CD4-positive, alpha-beta T cell (primary cell): ENCODE results near the gene DTD2. TPM values are rescaled to one million over a fixed set of nuclear protein-coding genes. Genes with fewer than 3 reads are reported as not detected.
"Not testable (repeated sequence)": the region's sequence is repeated elsewhere in the genome, so short reads cannot be mapped to it uniquely, and the experiment has no call there.

ENCODE experiments used
- ATAC-seq: fragments of 200-7000 bp; cut with Tn5 transposase; one replicate; pipeline ENCODE4 v1.10.0; 2022; ENCODE audit warnings: mild to moderate bottlenecking; ENCODE audit not compliant: poor library complexity
- CTCF ChIA-PET: fragments of 350-600 bp; sonication (Branson Sonifier 250); formaldehyde crosslinking; loops from one replicate; lab custom pipeline; 2021; ENCODE audit warnings: antibody characterized with exemption, inconsistent platforms; lab: Charles Lee
- POLR2A ChIA-PET: fragments of 350-600 bp; sonication (Branson Sonifier 250); formaldehyde crosslinking; loops from one replicate; lab custom pipeline; 2021; ENCODE audit warnings: antibody characterized with exemption, inconsistent platforms; lab: Charles Lee
- DNase-seq, 14 experiments: peaks; one replicate each; pipeline ENCODE4 v3.0.0-alpha.2; 2013 to 2020; ENCODE audit warnings: mixed read lengths in 2 of 14
- H3K27ac ChIP-seq, 2 donors: one replicate each; pipeline versions ENCODE4 v1.5.1 to v1.7.0; 2013; ENCODE audit warnings: low read length in 2 of 2, low read depth in 1 of 2, mild to moderate bottlenecking in 1 of 2
- H3K27me3 ChIP-seq, 2 experiments: 1 replicate in 1 of 2; 2 replicates in 1 of 2; pipeline versions ENCODE4 v1.6.1 to v1.7.0; 2013; ENCODE audit warnings: low read length in 2 of 2, control low read depth in 1 of 2, mild to moderate bottlenecking in 1 of 2, moderate library complexity in 1 of 2; ENCODE audit not compliant: insufficient read depth in 2 of 2, control insufficient read depth in 1 of 2
- H3K36me3 ChIP-seq: one replicate; pipeline ENCODE4 v1.6.1; 2013; ENCODE audit warnings: low read length, control low read depth; ENCODE audit not compliant: insufficient read depth
- H3K4me1 ChIP-seq: one replicate; pipeline ENCODE4 v1.6.1; 2013; ENCODE audit warnings: low read length, control low read depth; ENCODE audit not compliant: insufficient read depth
- H3K4me3 ChIP-seq: one replicate; pipeline ENCODE4 v1.5.1; 2013; ENCODE audit warnings: mild to moderate bottlenecking, low read length, moderate library complexity
- H3K9me3 ChIP-seq, 2 experiments: 1 replicate in 1 of 2; 2 replicates in 1 of 2; pipeline versions ENCODE4 v1.6.1 to v1.7.0; 2013; ENCODE audit warnings: low read length in 2 of 2, mild to moderate bottlenecking in 2 of 2, control low read depth in 1 of 2, moderate library complexity in 1 of 2; ENCODE audit not compliant: control insufficient read depth in 1 of 2, insufficient read depth in 1 of 2
- H3K27ac Mint-ChIP-seq: one replicate; pipeline ENCODE4 v1.8.0; 2020; ENCODE audit warnings: mixed read lengths
- H3K27me3 Mint-ChIP-seq: one replicate; pipeline ENCODE4 v1.8.0; 2021; ENCODE audit warnings: mixed read lengths
- H3K36me3 Mint-ChIP-seq: one replicate; pipeline ENCODE4 v1.8.0; 2021; ENCODE audit warnings: low read depth, mixed read lengths
- H3K4me1 Mint-ChIP-seq: one replicate; pipeline ENCODE4 v1.8.0; 2021; ENCODE audit warnings: low read depth, mixed read lengths
- H3K4me3 Mint-ChIP-seq: one replicate; pipeline ENCODE4 v1.8.0; 2020; ENCODE audit warnings: mild to moderate bottlenecking, mixed read lengths
- H3K9me3 Mint-ChIP-seq: one replicate; pipeline ENCODE4 v1.8.0; 2020; ENCODE audit warnings: mixed read lengths
- intact Hi-C, 2 experiments: fragments of 100-400 bp; cut with DNase I in 1 of 2; cut with micrococcal nuclease in 1 of 2; formaldehyde crosslinking; loops; one replicate each; pipeline versions ENCODE4 v1.15.1 to v1.9.0; 2023 to 2025; cut with DNase I, micrococcal nuclease
- total RNA-seq, 174 experiments: library from RNA in 2 of 174; stranded (reverse) in 2 of 174; gene quantifications; one replicate each; pipeline ENCODE4 v1.2.3 and lab custom pipeline; 2021 to 2026
- TF ChIP-seq, protein P1 (sequence below): fragments of 200-600 bp; IDR thresholded peaks from one replicate; pipeline ENCODE4 v1.8.0; 2022; ENCODE audit warnings: antibody characterized with exemption, mild to moderate bottlenecking

DTD2 gene
- total RNA-seq, 2 experiments from 2014 or later = 4.6 to 5.7 TPM

DNA sequence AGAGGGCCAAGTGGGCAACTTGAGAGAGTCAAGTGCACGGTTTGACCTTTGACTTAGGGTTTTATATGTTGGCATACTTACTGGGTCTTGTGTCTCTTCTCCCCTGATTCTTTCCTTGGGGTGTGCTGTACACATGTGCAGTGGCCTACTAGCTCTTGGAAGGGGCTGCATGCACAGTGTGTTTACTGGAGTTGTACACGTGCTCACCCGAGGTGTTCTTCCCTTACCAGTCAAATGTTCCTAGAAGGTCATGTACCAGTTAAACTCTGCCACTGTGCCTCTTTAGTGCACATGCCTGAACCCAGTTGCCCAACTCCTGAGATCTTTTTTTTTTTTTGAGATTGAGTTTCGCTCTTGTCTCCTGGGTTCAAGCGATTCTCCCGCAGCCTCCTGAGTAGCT is 9.2 kb upstream of the DTD2 start:
- Mint-ChIP-seq H3K9me3 (no peaks in the 10 kb centered on the region), H3K36me3 (no peaks in the 10 kb centered on the region), H3K4me1 (no peaks in the 10 kb centered on the region), H3K4me3 (no peak overlapping the region), H3K27ac (no peak overlapping the region), H3K27me3 (no peaks in the 10 kb centered on the region)
- Histone ChIP-seq H3K9me3 (no peaks in the 10 kb centered on the region), H3K4me3 (no peak overlapping the region), H3K27ac (no peak overlapping the region), H3K27me3 (no peaks in the 10 kb centered on the region), H3K36me3 (no peaks in the 10 kb centered on the region), H3K4me1 (no peaks in the 10 kb centered on the region)
- ChIA-PET POLR2A (no interaction called here), CTCF (no interaction called here)
- intact Hi-C loops = no loop called here
- ATAC-seq = no peak
- TF ChIP-seq, protein P1, sequence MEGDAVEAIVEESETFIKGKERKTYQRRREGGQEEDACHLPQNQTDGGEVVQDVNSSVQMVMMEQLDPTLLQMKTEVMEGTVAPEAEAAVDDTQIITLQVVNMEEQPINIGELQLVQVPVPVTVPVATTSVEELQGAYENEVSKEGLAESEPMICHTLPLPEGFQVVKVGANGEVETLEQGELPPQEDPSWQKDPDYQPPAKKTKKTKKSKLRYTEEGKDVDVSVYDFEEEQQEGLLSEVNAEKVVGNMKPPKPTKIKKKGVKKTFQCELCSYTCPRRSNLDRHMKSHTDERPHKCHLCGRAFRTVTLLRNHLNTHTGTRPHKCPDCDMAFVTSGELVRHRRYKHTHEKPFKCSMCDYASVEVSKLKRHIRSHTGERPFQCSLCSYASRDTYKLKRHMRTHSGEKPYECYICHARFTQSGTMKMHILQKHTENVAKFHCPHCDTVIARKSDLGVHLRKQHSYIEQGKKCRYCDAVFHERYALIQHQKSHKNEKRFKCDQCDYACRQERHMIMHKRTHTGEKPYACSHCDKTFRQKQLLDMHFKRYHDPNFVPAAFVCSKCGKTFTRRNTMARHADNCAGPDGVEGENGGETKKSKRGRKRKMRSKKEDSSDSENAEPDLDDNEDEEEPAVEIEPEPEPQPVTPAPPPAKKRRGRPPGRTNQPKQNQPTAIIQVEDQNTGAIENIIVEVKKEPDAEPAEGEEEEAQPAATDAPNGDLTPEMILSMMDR = no peak
- no peak for DNase-seq

DNA sequence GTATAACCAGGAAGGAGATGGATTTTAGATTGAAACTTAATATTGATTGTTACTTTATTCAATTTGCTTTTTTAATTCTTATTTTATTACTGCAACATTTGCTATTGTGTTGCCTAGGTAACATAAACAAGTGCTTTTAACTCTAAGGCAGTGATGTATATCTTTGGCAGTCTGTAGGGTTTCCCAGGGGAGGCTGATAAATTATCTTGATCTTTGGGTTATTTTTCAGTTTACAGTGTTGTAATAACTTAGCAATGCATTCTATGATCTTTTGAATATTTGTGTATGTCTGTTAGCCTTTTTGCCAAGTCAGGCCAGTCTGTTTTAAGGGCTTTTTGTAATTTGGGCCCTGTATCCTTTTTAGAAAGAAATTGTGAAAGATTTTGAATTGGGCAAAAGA is 7.8 kb upstream of the DTD2 start:
- TF ChIP-seq, protein P1 = no peak
- ChIA-PET POLR2A (no interaction called here), CTCF (no interaction called here)
- DNase-seq (no peak), ATAC-seq (no peak)
- Mint-ChIP-seq H3K4me1 (no peaks in the 10 kb centered on the region), H3K4me3 (no peak overlapping the region), H3K27me3 (no peaks in the 10 kb centered on the region), H3K27ac (no peak overlapping the region), H3K9me3 (no peaks in the 10 kb centered on the region), H3K36me3 (no peaks in the 10 kb centered on the region)
- H3K27ac ChIP-seq = no peak overlapping the region
- H3K4me3 ChIP-seq = no peak overlapping the region
- H3K36me3 ChIP-seq = no peaks in the 10 kb centered on the region
- no peaks in the 10 kb centered on the region for H3K9me3 ChIP-seq
- intact Hi-C loops = no loop called here
- H3K4me1 ChIP-seq = no peaks in the 10 kb centered on the region
- H3K27me3 ChIP-seq = no peaks in the 10 kb centered on the region

DNA sequence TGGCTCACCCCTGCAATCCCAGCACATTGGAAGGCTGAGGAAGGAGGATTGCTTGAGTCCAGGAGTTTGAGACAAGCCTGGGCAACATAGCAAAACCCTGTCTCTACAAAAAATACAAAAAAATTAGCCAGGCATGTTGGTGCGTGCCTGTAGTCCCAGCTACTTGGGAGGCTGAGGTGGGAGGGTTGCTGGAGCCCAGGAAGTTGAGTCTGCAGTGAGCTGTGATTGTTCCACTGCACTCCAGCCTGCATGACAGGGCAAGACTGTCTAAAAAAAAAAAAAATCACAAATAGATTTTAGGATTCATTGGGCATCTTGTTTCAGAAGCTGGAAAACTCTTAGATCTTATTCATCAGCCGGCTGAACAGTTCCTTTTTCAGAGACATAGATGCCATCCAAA is 5.1 kb upstream of the DTD2 start:
- H3K27ac Mint-ChIP-seq, H3K9me3 Mint-ChIP-seq, H3K27me3 ChIP-seq, H3K4me1 ChIP-seq, H3K36me3 Mint-ChIP-seq, ATAC-seq, H3K4me3 Mint-ChIP-seq, H3K9me3 ChIP-seq, H3K4me3 ChIP-seq, H3K27me3 Mint-ChIP-seq, H3K36me3 ChIP-seq, H3K27ac ChIP-seq, CTCF ChIA-PET, DNase-seq, intact Hi-C loops: not testable (repeated sequence)
- peaks cover 14% of the 10 kb centered on the region for H3K4me1 Mint-ChIP-seq
- POLR2A ChIA-PET = interaction anchor here (0.9 kb wide), 1 partner anchor 560 kb away, joined by 3 read pairs; no protein-coding TSS in a partner anchor

DNA sequence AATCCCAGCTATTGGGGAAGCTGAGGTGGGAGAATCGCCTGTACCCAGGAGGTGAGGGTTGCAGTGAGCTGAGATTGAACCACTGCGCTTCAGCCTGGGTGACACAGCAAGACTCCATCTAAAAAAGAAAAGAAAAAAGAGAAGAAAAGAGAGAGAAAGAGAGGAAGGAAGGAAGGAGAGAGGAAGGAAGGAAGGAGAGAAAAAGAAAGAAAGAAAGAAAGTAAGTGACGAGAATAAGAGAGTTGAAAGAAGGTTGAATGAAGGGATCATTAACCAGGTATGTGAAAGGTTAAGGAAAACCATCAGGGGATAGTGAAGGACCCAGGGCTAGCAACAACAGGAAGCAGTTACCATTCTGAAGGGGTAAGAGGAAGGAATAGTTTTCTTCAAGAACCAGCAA is 4.2 kb upstream of the DTD2 start:
- ChIA-PET POLR2A (interaction anchor here (0.9 to 1.1 kb wide), 2 partner anchors 12 to 561 kb away, joined by 3 read pairs; no protein-coding TSS in a partner anchor), CTCF (no interaction called here)
- no peaks in the 10 kb centered on the region for H3K9me3 ChIP-seq
- Mint-ChIP-seq H3K9me3 (no peaks in the 10 kb centered on the region), H3K4me1 (peaks cover 21% of the 10 kb centered on the region), H3K27me3 (no peaks in the 10 kb centered on the region), H3K27ac (no peak overlapping the region), H3K36me3 (peaks cover 11% of the 10 kb centered on the region), H3K4me3 (no peak overlapping the region)
- TF ChIP-seq, protein P1 = no peak
- H3K27me3 ChIP-seq = no peaks in the 10 kb centered on the region
- no peaks in the 10 kb centered on the region for H3K36me3 ChIP-seq
- peaks cover 3% of the 10 kb centered on the region for H3K4me1 ChIP-seq
- H3K27ac ChIP-seq = no peak overlapping the region
- intact Hi-C loops = loop anchor here in 1 of 2 experiments (2.0 kb wide), 1 partner anchor 95 kb away; no protein-coding TSS in a partner anchor
- ATAC-seq (no peak), DNase-seq (no peak)
- no peak overlapping the region for H3K4me3 ChIP-seq
